Measurements from ENCODE around the gene KCNIP1. TPM values are rescaled to one million over a fixed set of nuclear protein-coding genes. Genes with fewer than 3 reads are reported as not detected.

The KCNIP1 gene
- total RNA-seq, 4 donors from 2014 or later = 0.34 TPM; not detected in 3

GRCh38 chr5:170489199-170489598, 14.6 kb upstream of the KCNIP1 start:
- H3K27me3 ChIP-seq = no peaks in the 10 kb centered on the region
- DNase-seq (ENCODE audit: low spot score in 2 of 2) = no peak
- no peaks in the 10 kb centered on the region for H3K36me3 ChIP-seq
- no peaks in the 10 kb centered on the region for H3K9me3 ChIP-seq
- H3K4me1 ChIP-seq = peaks cover 14% of the 10 kb centered on the region
- TF ChIP-seq EP300 (IDR thresholded peaks at IDR 0.05) (no peak), POLR2A (IDR thresholded peaks at IDR 0.05) (no peak), CTCF (IDR thresholded peaks at IDR 0.05) (no peak), POLR2AphosphoS5 (IDR thresholded peaks at IDR 0.05) (no peak)
- H3K27ac ChIP-seq = no peak overlapping the region
- no peak overlapping the region for H3K4me3 ChIP-seq
- WGBS = 93% methylated on average over 6 of the region's 6 CpGs

- H3K27me3 ChIP-seq = no peaks in the 10 kb centered on the region
- no peaks in the 10 kb centered on the region for H3K9me3 ChIP-seq
- 88% methylated on average over 3 of the region's 3 CpGs for WGBS
- H3K4me3 ChIP-seq = no peak overlapping the region
- H3K27ac ChIP-seq = no peak overlapping the region
- peaks cover 14% of the 10 kb centered on the region for H3K4me1 ChIP-seq
- DNase-seq (ENCODE audit: low spot score in 2 of 2) = no peak
- TF ChIP-seq EP300 (IDR thresholded peaks at IDR 0.05) = no peak
- no peak for TF ChIP-seq POLR2AphosphoS5 (IDR thresholded peaks at IDR 0.05)
- TF ChIP-seq POLR2A (IDR thresholded peaks at IDR 0.05) = no peak
- TF ChIP-seq CTCF (IDR thresholded peaks at IDR 0.05) = no peak
- no peaks in the 10 kb centered on the region for H3K36me3 ChIP-seq
Measured at GRCh38 chr5:170490381-170490780, 13.4 kb upstream of the KCNIP1 start.

- WGBS = 20% methylated on average over 5 of the region's 5 CpGs
- H3K27ac ChIP-seq = peak overlapping the region; percentile 19
Measured at GRCh38 chr5:170491479-170491878, 12.3 kb upstream of the KCNIP1 start.

GRCh38 chr5:170493028-170493820, 10.6 kb upstream of the KCNIP1 start:
- WGBS = 94% methylated on average over 7 of the region's 7 CpGs
- no peak for TF ChIP-seq POLR2A (IDR thresholded peaks at IDR 0.05)
- TF ChIP-seq CTCF (IDR thresholded peaks at IDR 0.05) = no peak
- no peak for TF ChIP-seq EP300 (IDR thresholded peaks at IDR 0.05)
- TF ChIP-seq POLR2AphosphoS5 (IDR thresholded peaks at IDR 0.05) = no peak
- no peaks in the 10 kb centered on the region for H3K36me3 ChIP-seq

More at GRCh38 chr5:170491479-170491878, 12.3 kb upstream of the KCNIP1 start:
- H3K36me3 ChIP-seq = no peaks in the 10 kb centered on the region
- no peaks in the 10 kb centered on the region for H3K27me3 ChIP-seq
- no peak for TF ChIP-seq POLR2A (IDR thresholded peaks at IDR 0.05)
- H3K4me1 ChIP-seq = peaks cover 14% of the 10 kb centered on the region
- no peak overlapping the region for H3K4me3 ChIP-seq
- H3K9me3 ChIP-seq = no peaks in the 10 kb centered on the region
- no peak for DNase-seq (ENCODE audit: low spot score in 2 of 2)

GRCh38 chr5:170494041-170494440, 9.8 kb upstream of the KCNIP1 start:
- Histone ChIP-seq H3K4me3 (no peak overlapping the region), H3K27me3 (peaks cover 6% of the 10 kb centered on the region), H3K36me3 (no peaks in the 10 kb centered on the region), H3K9me3 (no peaks in the 10 kb centered on the region), H3K27ac (no peak overlapping the region), H3K4me1 (peaks cover 17% of the 10 kb centered on the region)
- 86% methylated on average over 2 of the region's 2 CpGs for WGBS
- DNase-seq (ENCODE audit: low spot score in 2 of 2) = no peak
- TF ChIP-seq EP300 (IDR thresholded peaks at IDR 0.05) (no peak), POLR2AphosphoS5 (IDR thresholded peaks at IDR 0.05) (no peak), POLR2A (IDR thresholded peaks at IDR 0.05) (no peak), CTCF (IDR thresholded peaks at IDR 0.05) (no peak)

More at GRCh38 chr5:170493028-170493820, 10.6 kb upstream of the KCNIP1 start:
- Histone ChIP-seq H3K27me3 (peaks cover 6% of the 10 kb centered on the region), H3K27ac (no peak overlapping the region), H3K4me3 (no peak overlapping the region), H3K4me1 (peaks cover 17% of the 10 kb centered on the region), H3K9me3 (no peaks in the 10 kb centered on the region)
- DNase-seq (ENCODE audit: low spot score in 2 of 2) = no peak
